IPS DF 4.7 (cell line): ENCODE measurements around the gene CCDC122.
"Not testable (repeated sequence)": the region's sequence is repeated elsewhere in the genome, so short reads cannot be mapped to it uniquely, and the experiment has no call there.

Source experiments
- DNase-seq: peaks from one replicate; pipeline ENCODE4 v3.0.0-alpha.2; 2013; ENCODE audit warnings: low spot score; ENCODE audit errors: extremely low read depth

The CCDC122 gene

DNA sequence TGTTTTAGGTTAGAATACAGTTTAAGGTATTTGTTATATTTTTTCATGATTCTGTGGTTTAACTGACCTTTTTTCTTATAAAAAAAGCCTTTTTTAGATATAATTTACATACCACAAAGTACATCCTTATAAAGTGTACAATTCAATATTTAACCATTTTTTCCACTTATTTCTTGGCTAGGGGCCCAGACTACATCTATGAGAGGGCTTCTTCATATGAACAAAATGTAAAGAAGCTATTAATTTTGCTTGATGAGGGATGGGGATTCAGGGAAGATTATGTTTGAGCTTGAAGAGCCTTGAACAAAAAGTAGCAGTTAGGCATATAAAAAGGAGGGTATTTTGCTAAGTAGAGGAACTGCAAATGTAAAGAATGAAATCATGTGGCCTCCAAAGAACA, 2.2 kb downstream of the CCDC122 start:
- no peak for DNase-seq

DNA sequence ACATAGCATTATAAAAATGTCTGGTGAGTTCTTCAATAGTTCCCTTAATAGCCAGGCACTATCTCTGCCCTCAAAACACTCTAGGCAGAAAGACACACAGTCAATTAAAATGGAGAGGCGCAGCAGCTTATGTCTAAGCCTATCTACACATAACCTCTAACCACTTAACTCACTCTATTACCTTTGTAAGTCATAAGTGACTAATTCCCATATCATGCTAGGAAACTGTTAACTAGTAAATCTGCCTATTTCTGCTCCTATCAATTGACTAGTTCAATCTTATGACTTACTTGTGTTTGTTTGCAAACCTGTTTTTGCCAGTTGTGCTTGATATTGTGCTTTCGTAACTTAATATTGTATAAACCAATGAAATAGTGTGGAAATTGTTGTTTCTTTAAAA, 3.2 kb downstream of the CCDC122 start:
- no peak for DNase-seq

DNA sequence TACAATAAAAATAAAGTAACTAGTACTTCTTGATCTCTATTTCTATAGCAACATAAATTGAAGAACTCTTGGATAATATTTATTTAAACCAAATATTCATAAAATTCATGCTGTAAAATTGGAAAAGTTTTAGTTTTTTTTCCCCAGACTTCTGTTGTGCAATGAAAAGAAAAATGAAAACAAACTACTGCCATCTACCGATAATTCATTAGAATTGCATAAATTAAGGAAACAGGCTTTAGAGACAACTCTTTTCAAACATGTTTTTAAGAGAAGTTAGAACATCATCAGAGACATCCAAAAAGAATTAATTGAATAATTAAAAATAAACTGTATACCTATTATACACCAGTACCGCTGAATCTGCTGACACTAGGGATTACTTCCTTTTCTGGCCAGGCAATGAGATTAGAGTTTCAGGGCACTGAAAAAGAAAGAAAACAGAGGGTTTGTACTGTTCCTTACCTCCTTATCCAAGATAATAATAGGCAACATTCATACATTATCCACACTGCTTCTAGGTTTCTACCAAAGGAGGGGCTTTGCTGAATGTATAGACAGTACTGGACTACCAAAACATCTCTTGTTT, 4.9 kb downstream of the CCDC122 start:
- no peak for DNase-seq

DNA sequence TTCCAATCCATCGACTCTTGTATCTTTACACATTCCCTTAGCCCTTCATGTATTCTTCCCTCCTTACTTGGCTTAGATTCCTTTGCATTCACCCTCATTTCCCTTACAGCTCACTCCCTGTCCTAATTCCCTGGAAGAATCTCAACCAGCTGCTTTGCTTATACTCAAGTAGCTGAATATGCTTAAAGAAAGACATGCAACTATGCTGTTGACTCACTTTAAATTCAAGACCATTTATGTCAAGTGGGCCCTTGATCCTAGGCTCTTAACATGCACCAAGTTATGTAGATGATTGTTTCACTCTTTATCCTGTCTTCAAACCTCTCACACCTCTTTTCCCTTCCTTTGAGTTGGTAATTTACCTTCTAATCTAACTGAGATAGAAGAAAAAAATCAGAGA, 7.4 kb downstream of the CCDC122 start:
- DNase-seq, result no peak

DNA sequence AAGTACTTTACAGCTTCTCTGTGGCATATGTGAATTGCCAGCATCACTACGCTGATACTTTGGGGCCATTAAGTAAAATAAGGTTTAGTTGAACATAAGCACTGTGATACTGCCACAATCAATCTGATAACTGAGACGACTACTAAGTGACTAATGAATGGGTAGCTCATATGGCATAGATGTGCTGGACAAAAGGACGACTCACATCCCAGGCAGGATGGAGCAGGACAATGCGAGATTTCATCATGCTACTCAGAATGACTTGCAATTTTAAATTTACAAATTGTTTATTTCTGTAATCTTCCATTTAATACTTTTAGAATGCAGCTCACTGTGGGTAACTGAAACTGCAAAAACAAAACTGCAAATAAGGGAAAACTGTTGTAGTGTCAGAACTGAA, 13.6 kb downstream of the CCDC122 start:
- DNase-seq, result no peak

DNA sequence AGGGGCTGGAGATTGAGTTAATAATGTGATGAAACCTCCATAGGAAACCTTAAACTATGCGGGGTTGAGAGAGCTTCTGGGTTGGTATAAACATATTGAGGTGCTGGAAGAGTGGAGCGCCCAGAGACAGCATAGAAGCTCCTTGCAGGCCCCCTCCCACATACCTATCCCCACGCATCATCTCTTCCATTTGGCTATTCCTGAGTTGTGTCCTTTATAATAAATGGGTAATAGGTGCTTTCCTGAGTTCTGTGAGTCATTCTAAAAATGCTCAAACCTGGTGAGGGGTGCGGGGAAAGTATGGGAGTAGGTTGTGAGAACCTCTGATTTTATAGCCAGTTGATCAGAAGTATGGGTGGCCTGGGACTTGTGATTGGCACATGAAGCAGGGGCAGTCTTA, 14.6 kb downstream of the CCDC122 start:
- DNase-seq, result no peak

DNA sequence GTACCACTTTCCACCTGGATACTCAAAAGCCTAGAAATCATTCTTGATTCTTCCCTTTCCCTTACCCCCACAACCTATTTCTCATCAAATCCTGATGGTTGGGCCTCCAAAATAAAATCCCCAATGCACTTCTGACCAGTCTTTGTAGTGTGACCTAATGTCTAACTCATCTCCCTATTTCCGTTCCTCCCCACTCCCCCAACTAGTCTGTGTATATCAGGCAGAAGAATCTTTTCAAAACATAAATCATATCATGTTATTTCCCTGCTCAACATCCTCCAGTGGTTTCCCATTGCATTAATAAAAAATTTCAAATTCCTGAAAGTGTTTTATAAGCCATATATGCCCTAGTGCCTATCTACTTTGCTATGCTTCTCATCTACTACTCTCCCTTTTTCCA, 17.7 kb downstream of the CCDC122 start:
- DNase-seq, result no peak

DNA sequence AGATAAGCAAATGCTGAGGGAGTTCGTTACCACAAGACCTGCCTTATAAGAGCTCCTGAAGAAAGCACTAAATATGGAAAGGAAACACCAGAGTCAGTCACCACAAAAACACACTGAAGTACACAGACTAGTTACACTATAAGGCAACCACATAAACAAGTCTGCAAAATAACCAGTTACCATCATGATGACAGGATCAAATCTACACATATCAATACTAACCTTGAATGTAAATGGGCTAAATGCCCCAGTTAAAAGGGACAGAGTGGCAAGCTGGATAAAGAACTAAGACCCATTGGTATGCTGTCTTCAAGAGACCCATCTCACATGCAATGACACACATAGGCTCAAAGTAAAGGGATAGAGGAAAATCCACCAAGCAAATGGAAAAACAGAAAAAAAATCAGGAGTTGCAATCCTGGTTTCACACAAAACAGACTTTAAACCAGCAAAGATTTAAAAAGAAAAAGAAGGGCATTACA, 26.6 kb downstream of the CCDC122 start:
- DNase-seq, result no peak

DNA sequence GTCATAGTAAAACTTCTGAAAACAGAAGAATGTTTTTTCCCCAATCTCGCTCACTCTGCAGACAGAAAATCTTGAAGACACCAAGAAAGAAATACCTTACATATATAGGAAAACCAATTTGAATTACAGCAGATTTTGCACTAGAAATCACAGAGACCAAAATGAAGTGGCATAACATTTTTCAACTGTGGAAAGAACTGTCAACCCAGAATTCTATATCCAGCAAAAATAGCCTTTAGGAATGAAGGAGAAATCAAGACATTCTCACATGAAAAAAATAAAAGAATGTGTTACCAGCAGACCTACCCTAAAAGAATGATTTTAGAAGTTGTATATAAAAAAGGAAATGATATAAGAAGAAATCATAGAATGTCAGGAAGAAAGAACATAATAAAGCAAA, 28.7 kb downstream of the CCDC122 start:
- DNase-seq, result no peak

DNA sequence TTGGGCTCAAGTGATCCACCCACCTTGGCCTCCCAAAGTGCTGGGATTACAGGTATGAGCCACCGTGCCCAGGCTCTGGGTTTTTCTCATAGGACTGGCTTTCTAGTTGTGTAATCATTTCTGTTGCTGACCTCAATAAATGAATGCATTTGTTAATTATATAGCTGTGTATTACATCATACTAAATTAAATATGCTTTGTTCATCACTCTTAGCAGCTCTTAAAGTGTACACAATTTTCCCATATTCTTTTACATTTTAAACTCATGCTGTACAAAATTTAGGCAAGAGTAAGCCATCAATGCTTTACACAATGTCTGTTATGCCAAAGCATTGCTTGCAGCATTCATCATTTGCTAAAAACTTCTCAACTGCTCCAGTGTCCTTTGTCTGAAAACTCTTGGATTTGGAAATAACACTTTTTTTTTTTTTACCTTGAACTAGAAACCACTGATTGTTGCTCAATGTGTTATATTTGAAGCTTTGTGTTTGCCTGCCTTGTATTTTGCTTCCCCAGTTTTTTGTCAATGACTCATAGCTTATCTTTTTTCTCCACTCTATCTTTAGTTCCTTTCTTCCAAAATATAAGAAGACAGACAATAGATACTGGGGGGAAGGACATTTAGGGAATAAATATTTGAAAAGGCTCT, 31.4 kb downstream of the CCDC122 start:
- DNase-seq, result no peak

DNA sequence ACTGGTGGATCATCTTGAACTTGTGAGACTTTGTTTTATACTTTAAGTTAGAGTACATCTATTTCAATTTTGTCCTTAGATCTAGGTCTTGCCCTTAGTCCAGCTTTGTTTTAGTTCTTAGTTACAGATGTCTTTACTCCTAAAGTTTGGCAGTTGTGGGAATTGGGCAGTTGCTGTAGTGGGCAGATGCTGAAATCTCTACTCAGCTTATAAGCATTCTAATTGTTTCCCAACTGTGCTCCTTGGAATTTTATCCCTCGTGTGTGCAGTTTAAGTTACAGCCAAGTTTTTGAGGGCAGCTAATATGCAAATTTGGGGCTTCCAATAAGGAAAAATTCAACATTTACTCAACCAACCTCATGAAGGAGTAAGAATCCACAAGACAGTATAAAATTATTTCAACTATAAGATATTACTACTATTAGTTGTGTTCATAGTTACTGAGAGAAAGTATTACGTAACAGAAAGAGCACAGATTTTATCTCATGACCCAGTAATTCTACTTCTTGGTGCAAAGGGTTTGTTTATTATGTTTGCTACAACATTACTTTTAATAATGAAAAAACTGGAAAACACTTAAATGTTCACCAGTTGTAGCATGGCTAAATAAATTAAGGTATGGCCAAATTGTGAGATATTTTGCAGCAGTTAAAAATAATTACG, 32.9 kb downstream of the CCDC122 start:
- no peak for DNase-seq

DNA sequence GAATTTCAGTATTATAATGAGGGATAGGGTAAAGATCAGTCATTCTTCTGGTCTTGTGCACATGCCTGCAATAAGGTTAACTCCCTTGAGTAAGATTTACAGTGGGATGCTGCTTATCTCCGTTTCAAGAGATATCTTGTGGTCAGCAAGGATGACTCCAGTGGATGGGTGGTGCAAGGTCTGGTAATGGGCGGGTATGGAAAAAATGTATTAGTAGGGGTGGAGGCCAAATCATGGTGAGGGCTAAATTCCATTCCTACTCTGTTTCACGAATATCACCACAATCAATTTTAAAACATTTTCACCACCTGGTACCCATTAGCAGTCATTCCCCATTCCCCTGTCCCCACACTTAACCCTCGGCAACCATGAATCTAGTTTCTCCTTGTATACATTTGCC, 40.6 kb downstream of the CCDC122 start:
- DNase-seq, result no peak

DNA sequence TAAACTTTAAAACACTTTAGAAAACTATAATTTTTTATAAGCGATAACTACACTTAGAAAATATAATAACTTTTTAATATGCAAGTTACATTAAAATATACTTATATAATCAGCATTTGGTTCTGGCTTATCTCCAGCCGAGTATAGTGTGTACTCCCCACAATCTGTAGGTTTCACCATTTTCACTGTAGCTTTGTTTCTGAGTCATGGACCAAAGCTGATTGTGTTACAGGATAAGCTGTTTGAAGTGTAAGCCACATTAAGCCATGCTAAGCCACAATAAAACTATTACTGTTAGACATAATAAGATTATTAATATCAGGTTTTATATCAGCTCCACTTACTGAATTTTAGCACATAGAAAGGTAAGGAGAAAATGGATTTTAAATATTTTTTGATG, 43.8 kb downstream of the CCDC122 start:
- DNase-seq, result no peak

DNA sequence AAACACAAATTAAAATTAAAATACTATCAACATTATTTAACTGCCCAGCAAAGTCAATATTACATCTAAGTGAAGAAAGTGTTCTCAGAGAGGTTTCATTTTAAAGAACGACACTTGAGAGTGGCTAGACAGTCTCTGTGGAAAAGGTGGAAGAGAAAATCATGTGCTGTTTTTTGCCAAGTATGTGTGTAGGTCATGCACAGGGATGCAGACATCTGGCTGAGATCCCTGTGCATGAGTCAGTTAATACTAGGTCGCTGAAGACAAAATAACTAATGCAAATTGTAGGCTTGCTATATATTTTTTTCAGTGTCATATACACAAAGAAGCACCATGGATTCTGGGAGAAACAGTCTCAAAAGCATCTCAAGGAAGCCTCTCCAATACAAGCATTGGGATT, 48.5 kb downstream of the CCDC122 start:
- no peak for DNase-seq

DNA sequence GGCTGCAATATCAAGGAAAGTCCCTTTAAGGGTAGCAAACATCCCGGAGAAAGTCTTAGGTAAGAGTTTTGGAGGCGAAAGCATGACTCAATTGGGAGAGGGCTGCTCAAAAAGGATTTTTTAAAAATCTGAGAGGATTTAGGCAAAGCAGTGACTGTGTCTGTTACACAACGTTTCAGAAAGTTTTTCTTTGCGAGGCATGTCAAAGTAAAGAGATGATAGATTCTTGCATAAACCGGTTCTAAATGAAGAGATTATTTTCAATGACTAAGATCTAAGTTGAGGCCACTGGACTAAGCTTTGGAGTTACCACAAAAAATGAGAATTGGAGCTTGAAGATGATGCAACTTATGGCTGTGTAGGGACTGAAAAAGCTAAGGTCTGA, 49.1 kb downstream of the CCDC122 start:
- no peak for DNase-seq

DNA sequence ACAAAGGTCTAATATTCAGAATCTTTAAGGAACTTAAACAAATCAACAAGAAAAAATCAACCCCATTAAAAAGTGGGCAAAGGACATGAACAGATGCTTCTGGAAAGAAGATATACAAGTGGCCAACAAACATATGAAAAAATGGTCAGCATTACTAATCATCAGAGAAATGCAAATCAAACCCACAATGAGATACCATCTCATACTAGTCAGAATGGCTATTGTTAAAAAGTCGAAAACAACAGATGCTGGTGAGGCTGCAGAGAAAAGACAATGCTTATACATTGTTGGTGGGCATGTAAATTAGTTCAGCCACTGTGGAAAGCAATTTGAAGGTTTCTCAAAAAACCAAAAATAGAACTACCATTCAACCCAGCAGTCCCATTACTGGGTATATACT, 54.9 kb downstream of the CCDC122 start:
- DNase-seq, result not testable (repeated sequence)

DNA sequence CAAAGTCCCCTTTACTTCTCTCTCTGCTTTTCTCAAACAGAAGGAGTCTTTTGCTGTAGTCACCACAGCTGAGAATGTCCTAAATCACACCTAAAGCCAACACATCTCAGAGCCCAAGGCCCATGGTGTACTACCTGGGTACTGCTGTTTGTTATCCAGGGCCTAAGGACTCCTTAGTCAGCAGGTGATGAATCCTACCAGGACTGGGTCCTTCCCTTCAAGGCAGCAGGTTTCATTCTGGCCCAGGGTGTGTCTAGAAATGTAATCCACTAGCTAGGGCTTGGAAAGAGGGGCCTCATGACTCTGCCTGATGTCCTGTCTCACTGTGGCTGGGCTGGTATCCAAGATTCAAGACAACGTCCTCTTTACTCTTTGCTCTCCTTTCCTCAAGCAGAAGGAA, 56.6 kb downstream of the CCDC122 start:
- DNase-seq, result no peak

DNA sequence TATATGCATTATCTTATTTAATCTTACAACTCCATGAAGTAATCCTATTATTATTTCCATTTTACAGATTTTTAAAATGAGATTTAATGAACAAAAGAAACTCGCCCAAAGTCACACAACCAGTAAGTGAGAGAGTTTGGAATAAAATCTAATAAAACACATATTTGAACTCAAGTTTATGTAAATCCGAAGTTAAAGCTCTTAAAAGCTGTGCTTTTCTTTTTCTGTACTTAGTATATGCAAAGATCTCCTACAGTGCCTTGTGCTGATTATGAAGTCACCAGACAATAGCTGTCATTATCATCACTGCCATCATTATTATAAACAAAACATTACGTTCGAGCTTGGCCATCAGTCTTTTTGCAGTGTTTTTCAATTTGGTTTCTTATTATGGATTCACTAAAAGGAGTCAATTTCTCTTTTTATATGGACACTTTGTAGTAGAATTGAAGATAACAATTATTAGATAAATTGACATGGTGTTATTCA, 63.1 kb downstream of the CCDC122 start:
- no peak for DNase-seq

DNA sequence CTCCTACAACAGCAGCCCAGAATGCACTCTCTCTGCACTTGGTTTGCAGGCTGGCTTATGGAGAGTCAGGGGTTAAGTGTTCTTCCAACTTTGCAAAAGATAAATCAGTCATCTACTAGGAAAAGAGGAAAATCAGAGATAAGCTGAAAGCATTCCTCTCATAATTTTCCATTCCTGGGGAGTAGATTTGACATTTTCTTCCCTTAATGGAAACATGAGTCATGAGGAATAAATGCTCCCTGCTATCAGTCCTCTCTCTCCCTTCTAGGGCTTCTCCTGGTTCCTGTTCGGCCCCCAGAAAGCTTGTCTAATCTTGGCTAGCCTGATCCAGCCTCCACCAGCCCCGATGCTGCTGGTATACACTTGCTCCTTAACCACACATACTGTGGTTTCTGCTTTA, 64.3 kb downstream of the CCDC122 start:
- DNase-seq, result no peak

DNA sequence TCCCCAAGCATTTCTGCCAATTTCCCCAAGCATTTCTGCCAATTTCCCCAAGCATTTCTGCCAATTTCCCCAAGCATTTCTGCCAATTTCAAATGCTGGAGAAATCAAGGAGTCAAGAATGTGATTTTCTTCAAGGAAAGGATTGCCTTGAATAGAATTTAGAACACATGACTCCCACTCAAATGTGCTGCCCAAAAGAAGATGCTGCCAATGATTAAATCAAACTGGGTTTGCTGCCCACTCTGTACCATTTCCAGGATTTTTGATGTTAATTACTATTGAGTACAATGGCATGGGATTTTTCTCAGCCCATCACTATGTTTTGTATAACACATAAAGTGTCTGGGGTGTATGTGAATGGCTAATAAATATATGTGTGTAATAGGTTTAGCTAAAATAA, 70.9 kb downstream of the CCDC122 start:
- no peak for DNase-seq

DNA sequence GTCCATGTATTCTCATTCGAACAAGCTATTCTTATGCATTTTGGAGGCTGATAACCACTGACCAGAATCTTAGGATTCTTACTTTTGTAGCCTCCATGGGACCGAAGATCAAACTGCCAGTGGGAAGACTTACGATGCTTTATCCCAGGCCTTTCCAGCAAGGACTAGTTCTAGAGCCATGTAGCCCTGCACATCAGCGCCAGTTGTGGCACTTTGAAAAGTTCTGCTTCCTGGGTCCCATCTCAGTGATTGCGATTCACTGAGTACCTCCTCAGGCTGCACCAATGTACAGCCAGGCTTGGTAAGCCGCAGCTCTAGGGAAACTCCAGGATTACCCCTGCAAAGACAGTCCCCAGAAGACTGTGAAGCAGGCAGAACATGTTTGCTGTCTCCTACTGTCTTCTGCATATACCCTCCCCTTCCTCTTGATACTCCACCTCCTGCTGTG, 73.8 kb downstream of the CCDC122 start:
- DNase-seq, result no peak

DNA sequence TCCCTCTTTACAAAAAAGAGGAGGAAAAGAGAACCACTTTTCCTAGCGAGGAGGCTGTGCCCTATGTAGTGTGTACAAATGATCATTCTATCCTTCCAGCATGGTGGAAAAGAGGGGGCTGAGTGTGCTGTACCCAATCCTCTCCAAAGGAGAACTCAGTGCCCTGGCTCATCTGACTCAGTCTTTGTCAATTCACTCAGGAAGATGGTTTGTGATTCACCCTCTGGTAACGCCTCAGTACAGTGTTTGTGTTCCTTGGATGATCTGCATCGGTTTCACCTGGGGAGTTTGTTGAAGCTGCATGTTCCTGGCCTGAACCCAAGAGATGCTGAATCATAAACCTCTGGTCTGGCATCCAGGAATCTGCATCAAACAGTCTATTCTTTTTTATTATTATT, 74.5 kb downstream of the CCDC122 start:
- DNase-seq, result no peak
